Endothelial cell of umbilical vein (primary cell): ENCODE data around the gene ACCSL.

ENCODE experiments used
- EZH2 ChIP-seq: IDR thresholded peaks from 2 replicates; pipeline ENCODE4 v1.6.1; 2012; ENCODE audit warnings: borderline replicate concordance, low read depth, mild to moderate bottlenecking, moderate library complexity, low read length, inconsistent platforms; ENCODE audit not compliant: severe bottlenecking
- GATA2 ChIP-seq: IDR thresholded peaks from 2 replicates; pipeline ENCODE4 v1.7.0; 2011; ENCODE audit warnings: low read depth, mild to moderate bottlenecking, moderate library complexity, mixed read lengths, low read length; ENCODE audit not compliant: insufficient read length, insufficient read depth
- POLR2A ChIP-seq: IDR thresholded peaks from 2 replicates; pipeline ENCODE4 v1.6.1; 2012; ENCODE audit warnings: low read depth, mild to moderate bottlenecking, control low read depth, low read length
- TF ChIP-seq, protein P1 (sequence below), 2 donors: IDR thresholded peaks; 1 replicate in 1 of 2; 2 replicates in 1 of 2; pipeline ENCODE4 v1.5.1; 2011; ENCODE audit warnings: low read length in 2 of 2, mild to moderate bottlenecking in 2 of 2, moderate library complexity in 2 of 2, control low read depth in 1 of 2, inconsistent platforms in 1 of 2, low read depth in 1 of 2; ENCODE audit not compliant: insufficient read depth in 1 of 2; ENCODE audit errors: extremely low read depth in 1 of 2
- TF ChIP-seq, protein P2 (sequence below): IDR thresholded peaks from 2 replicates; pipeline ENCODE4 v1.6.1; 2011; ENCODE audit not compliant: insufficient read depth, insufficient read length

DNA sequence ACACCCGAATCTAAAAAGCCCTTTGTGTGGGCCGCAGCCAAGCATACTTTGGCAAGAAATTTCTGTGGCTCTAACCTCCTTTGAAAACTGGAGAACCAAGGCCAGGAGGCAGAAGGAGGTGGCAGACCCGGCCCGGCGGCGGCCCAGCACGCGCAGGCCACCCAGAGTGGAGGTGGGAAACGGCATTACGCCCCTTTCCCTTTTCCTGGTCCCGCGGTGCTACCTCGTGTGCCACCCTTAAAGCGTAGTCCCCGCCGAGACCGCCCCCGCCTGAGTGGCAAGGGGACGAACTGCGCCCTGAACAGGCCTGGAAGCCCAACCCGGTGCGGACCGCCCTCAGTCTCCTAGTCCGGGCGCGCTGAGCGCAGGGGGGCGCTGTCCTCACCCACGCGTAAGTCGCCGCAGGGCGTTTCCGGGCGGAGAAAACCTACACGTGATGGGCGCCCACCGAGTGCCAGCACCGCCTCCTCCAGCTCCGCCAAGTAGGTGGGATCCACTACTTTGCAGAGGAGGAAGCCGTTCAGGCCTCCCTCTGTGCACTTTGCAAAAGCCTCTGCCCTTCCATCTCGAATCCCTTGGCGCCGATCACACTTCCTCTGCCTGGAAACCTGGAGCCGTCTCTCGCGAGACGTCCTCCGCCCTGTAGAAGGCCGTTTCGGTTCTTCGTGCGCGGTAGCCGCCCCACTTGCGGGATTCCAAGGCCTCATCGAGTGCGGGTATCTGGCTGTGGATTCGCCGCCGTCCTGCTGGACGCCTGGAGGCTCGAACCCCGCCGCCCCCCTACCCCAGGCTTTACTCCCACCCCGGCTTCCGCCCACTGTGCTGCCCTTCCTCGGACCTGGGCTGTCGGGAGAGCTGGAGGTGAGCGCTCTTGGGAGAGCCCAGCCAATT lies 18.3 kb downstream of the ACCSL start, which contains the start of gene ACCS:
- TF ChIP-seq, protein P1, sequence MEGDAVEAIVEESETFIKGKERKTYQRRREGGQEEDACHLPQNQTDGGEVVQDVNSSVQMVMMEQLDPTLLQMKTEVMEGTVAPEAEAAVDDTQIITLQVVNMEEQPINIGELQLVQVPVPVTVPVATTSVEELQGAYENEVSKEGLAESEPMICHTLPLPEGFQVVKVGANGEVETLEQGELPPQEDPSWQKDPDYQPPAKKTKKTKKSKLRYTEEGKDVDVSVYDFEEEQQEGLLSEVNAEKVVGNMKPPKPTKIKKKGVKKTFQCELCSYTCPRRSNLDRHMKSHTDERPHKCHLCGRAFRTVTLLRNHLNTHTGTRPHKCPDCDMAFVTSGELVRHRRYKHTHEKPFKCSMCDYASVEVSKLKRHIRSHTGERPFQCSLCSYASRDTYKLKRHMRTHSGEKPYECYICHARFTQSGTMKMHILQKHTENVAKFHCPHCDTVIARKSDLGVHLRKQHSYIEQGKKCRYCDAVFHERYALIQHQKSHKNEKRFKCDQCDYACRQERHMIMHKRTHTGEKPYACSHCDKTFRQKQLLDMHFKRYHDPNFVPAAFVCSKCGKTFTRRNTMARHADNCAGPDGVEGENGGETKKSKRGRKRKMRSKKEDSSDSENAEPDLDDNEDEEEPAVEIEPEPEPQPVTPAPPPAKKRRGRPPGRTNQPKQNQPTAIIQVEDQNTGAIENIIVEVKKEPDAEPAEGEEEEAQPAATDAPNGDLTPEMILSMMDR (IDR thresholded peaks at IDR 0.05; ENCODE audit: extremely low read depth in 1 of 2, insufficient read depth in 1 of 2, low read depth in 1 of 2, low read length in 2 of 2) = peak; percentile 91 to 94
- peak; percentile 82 for TF ChIP-seq POLR2A
- TF ChIP-seq, protein P2, sequence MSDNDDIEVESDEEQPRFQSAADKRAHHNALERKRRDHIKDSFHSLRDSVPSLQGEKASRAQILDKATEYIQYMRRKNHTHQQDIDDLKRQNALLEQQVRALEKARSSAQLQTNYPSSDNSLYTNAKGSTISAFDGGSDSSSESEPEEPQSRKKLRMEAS = peak; percentile 72
- TF ChIP-seq GATA2 = no peak
- no peak for TF ChIP-seq EZH2
